HG03460 (cell line): Measurements from ENCODE around the gene ZNF407.

Experiments
- ATAC-seq: cut with Tn5 transposase; IDR thresholded peaks from one replicate; pipeline ENCODE4 v1.9.1; 2021; ENCODE audit not compliant: unreplicated experiment

Gene ZNF407

DNA sequence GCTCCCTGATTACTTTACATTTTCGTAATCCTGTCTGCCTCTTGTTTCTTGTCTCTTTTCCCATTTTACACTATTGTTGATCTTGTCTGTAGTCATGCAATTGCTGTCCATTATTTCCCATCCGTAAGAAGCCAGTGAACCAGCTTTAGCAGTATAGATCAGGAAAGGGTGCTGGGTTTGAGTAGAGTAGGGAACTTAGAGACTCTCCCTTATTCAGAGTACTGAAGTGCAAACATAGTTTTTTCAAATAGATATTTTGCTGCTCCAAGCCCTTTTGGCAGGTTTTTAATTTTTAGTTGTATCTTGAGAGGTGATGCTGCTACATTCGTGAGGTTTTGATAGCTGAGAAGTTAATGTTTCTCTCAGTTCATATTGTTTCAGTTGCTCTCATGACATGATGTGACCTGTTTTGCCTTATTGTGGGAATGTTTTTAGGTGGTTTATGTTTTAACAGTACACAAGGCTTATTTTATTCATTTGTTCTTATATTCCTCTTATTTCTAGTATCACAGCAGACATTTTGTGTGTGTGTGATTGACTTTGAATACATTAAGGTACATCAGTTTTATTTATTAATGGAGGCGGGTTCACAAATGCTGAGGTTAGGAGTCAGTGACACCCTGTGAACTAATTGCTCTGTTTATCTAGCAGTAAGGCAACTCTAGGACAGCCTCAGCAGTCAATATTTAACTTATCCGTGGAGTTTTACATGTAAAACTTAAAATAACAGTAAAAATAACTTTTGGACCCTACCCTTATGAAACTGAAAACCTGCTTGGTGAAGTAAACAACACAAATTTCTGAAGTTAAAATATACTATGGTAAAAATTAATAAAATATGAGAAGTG is 118.4 kb downstream of the ZNF407 start:
- no peak for ATAC-seq

DNA sequence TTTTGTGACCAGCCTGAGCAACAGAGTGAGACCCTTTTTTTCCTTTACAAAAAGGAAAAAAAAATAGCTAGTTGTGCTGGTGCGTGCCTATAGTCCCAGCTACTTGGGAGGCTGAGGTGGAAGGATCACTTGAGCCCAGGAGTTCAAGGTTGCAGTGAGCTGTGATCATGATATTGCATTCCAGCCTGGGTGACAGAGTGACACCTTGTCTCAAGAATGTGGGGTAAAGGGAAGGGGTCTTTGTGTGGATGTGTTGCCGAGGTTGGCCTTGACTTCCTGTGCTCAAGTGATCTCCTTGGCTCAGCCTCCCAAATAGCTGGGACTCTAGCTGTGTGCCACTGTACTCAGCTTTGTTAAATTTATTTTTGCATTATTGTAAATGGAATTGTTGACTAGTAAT is 120.6 kb downstream of the ZNF407 start:
- ATAC-seq = no peak

DNA sequence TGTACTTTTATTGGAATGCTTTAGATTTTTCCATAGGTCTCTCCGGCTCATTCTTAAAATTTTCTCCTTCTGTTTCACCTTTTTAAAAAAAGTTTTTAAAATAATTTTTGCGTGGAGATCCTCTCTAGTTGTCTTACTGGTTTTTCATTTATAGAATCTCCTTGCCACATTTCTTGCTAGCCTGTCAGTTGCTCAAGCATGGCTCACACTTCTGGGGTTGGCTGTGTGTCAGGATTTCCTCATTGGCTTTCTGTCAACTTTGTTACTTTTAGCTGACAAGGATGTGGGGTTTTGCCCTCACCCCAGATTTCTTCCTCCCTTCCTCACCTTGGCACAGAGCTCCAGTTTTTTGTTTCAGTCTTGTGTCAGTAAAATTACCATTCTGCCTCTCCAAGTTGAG is 124.6 kb downstream of the ZNF407 start:
- no peak for ATAC-seq

DNA sequence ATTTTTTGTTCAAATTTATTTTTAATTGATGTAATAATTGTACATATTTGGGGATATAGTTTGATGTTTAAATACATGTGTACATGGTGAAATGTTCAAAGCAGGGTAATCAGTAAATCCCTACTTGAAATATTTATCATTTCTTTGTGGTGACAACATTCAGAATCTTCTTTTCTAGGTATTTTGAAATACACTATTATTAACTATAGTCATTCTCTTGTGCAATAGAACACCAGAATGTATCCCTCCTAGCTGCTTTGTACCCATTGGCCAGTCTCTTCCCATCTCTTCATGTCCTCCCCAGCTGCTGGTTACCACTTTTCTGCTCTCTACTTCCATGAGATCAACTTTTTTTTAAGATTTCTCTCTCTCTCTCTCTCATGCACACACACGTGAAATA is 126.5 kb downstream of the ZNF407 start:
- ATAC-seq = no peak

DNA sequence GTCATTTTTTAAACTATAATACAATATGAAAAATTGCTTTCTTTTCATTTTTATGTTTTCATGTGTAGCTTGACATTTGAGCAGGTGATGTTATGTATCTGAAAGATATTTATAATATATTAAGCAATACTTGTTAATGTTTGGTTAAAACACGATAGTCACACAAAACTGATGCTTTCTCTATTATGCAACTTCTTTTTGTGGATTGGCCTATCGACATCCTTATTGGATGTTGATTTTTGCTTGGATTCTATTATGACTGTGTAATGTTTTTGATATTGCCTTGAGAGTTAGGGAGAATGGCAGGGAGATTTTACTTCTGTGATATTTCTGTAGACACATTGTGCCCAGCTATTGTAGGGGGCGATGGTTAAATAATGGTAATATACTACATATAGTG is 128.0 kb downstream of the ZNF407 start:
- no peak for ATAC-seq

DNA sequence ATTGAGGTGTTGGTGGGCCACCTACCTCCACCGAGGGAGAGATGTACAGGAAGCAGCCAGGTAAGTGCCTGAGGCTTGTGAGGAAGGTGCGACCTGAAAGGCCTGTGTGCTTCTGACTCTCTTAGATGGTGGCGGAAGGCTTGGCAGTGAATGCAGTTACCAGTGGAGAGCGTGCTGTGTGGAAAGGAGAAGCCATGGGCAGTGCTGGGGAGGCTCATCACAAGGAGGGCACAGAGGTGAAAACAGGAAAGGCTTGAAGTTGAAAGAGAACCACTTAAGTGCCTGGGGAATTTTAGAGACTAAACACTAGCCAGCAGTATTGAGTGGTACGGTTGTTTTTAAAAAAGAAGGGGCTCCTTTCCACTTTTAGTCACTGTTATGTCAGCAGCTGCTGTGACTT is 130.9 kb downstream of the ZNF407 start:
- ATAC-seq = no peak

DNA sequence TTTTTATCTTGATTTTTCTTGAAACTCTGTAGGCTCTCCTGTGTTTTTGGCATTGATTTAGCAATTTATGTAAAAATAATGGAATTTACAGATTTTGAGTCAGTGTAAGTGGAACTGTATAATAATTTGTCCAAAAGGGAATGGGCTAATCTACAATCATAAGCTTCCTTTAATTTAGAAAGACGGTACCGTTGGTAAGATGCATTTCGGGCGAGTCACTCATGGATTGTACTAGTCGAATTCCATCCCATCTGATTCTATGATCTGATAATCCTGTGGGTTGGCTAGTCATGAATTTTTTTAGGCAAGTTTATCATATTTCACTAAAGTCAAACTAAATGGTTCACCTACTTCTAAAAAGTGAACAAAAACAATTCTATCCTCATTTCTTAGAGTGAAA is 133.4 kb downstream of the ZNF407 start:
- ATAC-seq = no peak

DNA sequence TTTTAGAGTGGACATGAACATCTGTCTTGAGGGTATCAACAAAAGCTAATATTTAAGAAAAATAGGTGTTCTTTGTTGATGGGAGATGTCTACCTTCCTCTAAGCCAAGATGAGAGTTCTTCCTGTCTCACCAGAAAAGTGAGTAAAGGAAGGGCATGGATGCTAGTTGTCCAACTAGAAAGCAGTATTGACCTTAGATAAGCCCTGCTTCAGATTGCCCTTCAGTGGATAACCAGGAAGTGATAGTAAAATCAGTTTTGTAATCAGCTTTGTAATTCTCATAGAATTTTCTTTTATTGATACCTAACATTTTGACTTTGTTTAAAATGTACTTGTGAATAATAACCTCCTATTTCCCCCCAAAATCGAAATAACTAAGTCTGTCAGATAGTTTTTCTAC is 134.7 kb downstream of the ZNF407 start:
- ATAC-seq = no peak

DNA sequence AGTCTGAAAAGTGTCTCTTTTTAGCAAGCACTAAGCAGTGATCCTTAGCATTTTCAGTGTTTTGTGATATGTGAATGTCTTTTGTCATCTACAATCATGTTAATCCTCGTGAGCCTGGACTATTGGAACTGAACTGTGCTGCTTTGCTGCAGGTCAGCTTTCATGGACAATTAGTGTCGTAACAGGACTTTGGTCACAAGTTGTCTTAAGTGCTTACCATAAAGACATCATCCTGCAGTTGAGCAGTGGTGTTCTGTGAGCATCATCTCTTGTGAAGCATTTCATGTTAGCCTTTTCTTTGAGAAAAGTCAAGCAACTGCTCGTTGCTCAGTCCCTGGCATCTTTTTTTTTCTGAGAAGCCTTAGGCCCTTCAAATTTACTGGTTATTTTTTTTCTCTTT is 135.9 kb downstream of the ZNF407 start:
- ATAC-seq = no peak

DNA sequence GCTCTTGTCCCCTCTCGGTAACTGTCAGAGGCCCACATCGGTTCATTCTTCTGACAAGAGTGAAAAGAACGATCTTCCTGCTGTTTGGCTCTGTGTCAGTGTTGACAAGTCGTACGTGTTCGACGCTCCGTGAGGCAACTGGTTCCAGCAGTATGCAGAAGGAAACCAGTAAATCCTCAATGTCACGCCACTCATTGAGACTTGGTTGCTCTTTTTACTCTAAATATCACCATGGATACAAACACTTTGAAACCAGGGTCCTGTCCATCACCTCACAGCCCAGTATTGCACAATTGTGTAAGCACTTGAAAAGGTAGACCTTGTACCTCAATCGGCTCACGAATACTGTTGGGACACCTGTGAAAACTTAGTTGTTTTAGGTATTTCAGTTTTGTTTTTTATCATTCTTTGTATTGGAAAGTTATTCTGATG is 136.4 kb downstream of the ZNF407 start:
- ATAC-seq = no peak

DNA sequence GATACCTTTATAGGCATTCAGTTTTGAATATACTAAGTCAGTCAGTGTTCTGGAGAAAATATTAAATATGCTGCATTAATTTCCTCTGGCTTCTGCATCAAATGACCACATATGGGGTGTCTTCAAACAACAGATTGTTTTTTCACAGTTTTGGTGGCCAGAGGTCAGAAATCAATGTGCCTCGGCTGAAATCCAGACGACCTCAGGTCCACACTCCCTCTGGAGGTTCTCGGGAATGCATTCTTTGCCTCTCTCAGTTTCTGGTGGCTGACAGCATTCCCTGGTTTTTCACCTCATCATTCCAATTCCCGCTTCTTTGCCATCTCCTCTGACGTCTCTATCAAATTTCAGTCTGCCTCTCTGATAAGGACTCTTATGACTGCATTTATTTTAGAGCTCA is 142.3 kb downstream of the ZNF407 start:
- ATAC-seq = no peak

DNA sequence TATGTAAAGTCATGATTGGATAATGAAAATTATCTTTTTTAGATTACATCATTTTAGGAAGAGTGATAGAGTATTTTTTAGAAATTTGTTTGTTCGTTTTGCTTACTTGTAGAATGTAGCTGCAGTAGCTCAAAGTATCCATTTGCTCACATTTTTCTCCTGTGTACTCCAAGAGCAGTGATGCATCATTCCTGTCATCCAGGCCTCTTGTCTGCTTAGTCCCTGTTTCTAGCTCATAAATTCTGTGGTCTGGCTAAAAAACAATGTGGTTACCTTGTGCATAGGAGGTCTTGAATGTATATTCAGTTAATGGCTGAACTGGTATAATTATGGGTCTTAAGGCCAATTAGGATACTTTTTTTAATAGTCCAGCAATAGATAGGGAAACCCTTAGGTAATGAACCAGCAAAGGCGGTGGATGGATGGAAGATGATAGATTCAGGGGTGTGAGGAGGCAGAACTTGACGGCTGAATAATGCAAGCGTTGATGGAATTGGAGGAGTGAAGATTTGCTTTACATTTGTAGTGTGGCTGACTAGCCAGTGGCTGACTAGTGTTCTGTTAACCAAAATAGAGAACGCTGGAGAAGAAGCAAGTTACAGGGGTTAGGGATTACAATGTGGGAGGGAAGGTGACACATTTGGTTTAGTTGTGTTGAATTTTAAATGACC is 145.0 kb downstream of the ZNF407 start:
- ATAC-seq = no peak

DNA sequence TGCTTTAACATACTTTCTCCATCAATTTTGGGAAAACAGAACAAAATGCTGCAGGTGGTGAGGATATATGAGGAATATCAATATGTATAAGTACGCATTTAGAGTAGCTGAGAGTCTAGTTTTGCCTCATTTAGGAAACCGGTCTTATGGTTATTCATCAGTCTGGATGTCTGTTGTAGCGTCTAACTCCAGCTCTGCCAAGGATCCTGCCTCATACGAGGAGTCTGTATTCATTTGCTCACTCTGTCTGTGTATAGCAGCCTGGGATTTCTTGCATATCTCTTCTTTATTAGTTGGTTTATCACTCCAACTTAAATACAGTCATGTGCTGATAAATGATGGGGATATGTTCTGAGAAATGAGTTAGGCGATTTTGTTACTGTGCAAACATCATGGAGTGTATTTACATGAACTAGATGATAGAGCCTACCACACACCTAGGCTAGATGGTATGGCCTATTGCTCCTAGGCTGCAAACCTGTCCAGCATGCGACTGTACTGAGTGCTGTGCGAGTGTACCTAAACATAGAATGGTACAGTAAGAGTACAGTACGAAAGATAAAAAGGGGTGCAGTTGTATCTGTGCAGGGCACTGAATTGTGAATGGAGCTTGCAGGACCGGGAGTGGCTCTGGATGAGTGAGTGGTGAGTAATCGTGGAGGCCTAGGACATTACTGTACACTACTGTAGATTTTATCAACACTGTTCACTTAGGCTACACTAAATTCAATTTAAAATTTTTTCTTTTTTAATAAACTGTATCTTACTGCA is 148.1 kb downstream of the ZNF407 start:
- no peak for ATAC-seq

DNA sequence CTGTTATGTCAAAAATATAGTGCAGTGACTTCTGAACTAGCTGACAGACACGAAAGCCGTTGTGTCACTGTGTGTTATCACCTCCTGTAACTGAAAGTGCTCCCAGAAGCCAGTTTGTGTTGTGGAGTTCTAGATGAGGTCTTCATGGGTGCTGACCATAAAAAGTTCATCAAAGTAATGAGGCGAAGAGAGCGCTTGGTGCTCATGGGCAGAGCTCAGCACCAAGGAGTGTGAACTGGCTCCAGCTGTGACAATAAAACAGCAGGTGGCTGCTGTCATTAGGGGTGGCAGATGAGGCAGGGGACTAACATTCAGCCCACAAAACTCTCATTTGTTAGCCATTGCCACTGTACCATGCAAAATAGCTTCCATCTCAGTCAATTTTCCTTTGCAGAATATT is 151.1 kb downstream of the ZNF407 start:
- ATAC-seq = no peak

DNA sequence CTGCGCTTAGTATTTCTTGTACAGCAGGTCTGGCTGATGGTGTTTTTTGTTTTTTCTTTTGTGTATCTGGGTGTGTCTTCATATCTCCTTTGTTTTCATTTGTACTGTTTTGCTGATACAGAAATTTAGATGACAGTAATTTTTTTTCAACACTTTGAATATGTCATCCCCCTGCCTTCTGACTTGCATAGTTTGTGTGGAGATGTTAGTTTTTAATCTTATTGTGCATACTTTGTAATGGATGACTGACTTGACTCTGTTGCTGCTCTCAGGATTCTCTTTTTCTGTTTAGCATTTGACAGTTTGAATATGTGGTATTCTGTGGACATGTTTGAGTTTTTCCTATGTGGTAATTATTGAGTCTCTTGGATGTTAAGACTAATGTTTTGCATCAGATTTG is 161.3 kb downstream of the ZNF407 start:
- ATAC-seq = no peak

DNA sequence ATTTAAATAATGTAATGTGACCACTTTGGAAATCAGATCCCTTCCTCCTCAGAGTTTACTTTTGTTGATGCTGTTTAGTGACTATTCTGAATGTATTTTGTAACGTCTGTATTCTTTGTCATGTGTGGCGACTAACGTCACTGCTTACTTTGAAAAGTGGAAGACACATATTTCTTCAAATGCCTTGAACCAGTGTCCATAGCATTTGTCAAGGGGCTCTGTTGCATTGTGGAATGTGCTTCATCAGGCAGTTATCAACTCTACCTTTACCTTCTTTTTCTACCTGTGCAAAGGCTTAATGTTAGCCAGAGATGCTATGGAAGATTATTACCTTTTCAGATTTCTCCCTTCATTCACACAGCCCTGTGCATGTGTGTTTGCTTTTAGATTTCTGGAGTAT is 162.4 kb downstream of the ZNF407 start:
- ATAC-seq = no peak

DNA sequence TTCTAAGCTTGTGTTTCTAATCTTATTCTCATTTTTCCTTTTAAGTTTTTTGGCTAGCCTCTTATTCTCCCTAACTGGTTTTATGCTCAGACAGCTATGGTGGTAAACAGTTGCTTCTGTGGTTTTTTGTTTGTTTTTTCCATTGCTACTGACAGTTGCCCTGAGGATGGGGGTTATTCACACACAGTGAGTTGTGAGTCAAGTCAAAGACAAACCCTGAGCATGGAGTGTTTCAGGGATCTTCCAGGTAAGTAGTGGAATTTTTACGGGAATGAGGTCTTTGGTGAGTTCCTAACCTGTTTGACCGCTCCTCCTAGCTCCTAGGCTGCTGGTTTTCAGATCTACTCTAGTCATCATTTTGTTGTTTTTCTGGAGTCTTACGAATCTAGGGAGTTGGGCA is 162.8 kb downstream of the ZNF407 start:
- ATAC-seq = no peak

DNA sequence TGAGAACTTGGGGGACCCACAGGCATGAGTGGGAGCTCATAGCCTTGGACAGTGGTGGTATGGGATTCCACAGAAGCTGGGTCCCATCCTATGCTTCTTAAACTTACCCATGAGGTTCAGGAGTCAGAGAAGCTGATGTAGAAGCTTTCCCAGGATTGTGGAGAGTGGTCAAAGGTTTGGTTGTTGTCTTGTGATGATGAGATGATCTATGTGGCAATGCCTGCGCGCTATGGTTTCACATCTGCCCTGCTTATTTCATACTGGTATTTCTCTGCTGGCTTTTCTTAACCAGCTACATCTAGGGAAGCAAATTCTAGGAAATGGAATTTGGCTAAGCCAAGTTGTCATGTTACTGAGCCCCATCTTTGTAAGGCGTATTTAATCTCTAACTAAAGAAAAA is 168.6 kb downstream of the ZNF407 start:
- ATAC-seq = no peak

DNA sequence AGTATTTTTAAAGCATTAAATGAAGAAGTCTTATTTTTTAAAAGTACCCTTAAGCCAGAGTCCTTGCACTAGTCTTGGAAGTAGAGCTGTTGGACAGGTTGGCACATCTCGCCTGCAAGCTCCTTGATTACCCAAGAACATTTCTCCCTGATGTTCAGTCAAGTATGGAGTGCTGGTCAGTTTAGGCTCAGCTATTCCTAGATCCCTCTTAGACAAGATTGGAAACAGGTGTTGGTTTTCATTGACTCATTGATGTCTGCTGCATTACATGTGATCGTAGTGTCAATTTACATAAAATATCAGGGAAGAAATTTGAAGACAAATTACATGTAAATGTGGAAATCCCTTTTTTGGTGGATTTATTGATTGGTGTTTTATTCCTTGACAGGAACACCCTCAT is 170.4 kb downstream of the ZNF407 start:
- ATAC-seq = no peak

DNA sequence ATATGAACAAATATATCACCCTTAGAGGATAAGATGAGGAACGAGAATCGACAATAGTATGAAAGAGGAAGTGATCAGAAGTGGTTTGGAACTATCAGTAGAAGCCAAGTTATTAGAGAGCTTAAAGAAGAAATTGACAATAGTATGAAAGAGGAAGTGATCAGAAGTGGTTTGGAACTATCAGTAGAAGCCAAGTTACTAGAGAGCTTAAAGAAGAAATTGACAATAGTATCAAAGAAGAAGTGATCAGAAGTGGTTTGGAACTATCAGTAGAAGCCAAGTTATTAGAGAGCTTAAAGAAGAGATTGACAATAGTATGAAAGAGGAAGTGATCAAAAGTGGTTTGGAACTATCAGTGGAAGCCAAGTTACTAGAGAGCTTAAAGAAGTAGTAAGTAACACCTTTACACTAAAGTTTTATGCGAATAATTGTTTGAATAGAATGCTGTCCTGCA is 175.5 kb downstream of the ZNF407 start:
- ATAC-seq = peak; percentile 80

DNA sequence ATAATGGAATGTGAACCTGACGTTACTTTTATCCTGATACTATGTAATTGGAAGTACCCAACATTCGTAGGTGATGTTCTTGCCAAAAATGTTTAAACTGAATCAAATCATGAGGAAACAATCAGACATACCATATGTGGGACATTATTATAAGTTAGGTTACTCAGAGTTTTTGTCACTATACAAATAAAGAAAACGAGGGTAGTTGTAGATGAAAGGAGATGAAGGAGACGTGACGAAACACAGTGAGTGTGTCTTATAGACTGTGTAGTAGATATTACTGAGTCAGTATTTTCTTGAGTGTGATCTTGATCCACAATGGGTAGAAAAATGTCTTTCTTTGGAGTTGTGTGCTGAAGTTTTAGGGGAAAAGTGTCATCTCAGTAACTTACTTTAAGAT is 176.8 kb downstream of the ZNF407 start:
- ATAC-seq = no peak

DNA sequence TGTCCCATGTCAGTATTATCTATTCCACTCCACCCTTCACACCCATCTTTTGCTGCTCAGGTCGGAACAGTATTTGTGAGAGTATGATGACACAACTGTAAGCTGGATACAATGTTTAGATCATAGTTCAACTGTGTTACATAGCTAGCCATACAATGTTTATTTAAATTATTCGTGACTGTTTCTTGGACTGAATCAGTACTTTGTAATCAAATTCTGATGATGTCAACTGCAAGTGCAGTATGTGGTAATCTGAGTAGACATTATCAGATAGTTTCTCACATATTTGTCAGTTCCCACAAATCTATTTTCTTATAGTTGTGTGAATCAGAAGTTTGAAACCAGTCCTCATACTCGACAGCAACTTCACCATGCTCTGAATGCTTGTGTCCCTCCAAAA is 177.6 kb downstream of the ZNF407 start:
- ATAC-seq = no peak
